ENCODE measurements around the gene CCDC47.

Gene CCDC47

GRCh38 chr17:63702721-63703015, 70.7 kb downstream of the CCDC47 start:
- Histone ChIP-seq H3K9ac (ENCODE audit: low read length) (no peak overlapping the region), H3K27ac (ENCODE audit: low read depth, low read length) (no peak overlapping the region), H3K4me1 (ENCODE audit: insufficient read depth, low read length) (peaks cover 7% of the 10 kb centered on the region), H3K4me3 (ENCODE audit: low read depth in 1 of 2, low read length in 2 of 2) (no peak overlapping the region), H3K27me3 (ENCODE audit: control insufficient read depth in 1 of 2, insufficient read depth in 2 of 2, low read length in 2 of 2) (no peaks in the 10 kb centered on the region), H3K9me3 (ENCODE audit: low read length) (no peaks in the 10 kb centered on the region), H3K36me3 (ENCODE audit: insufficient read depth, low read length) (peaks cover 25% of the 10 kb centered on the region)

- H3K36me3 ChIP-seq (ENCODE audit: insufficient read depth, low read length) = peaks cover 25% of the 10 kb centered on the region
- no peak overlapping the region for H3K27ac ChIP-seq (ENCODE audit: low read depth, low read length)
- no peak overlapping the region for H3K9ac ChIP-seq (ENCODE audit: low read length)
- H3K9me3 ChIP-seq (ENCODE audit: low read length) = no peaks in the 10 kb centered on the region
- peaks cover 7% of the 10 kb centered on the region for H3K4me1 ChIP-seq (ENCODE audit: insufficient read depth, low read length)
- no peak overlapping the region for H3K4me3 ChIP-seq (ENCODE audit: low read depth in 1 of 2, low read length in 2 of 2)
- H3K27me3 ChIP-seq (ENCODE audit: control insufficient read depth in 1 of 2, insufficient read depth in 2 of 2, low read length in 2 of 2) = no peaks in the 10 kb centered on the region
These were observed 71.3 kb downstream of the CCDC47 start for GRCh38 chr17:63701868-63702720.

GRCh38 chr17:63701456-63701820, 72.0 kb downstream of the CCDC47 start:
- Histone ChIP-seq H3K9me3 (ENCODE audit: low read length) (no peaks in the 10 kb centered on the region), H3K9ac (ENCODE audit: low read length) (no peak overlapping the region), H3K4me3 (ENCODE audit: low read depth in 1 of 2, low read length in 2 of 2) (peak overlapping the region in 1 of 2 donors; percentile 38), H3K27ac (ENCODE audit: low read depth, low read length) (peak overlapping the region; percentile 80), H3K4me1 (ENCODE audit: insufficient read depth, low read length) (peaks cover 7% of the 10 kb centered on the region), H3K27me3 (ENCODE audit: control insufficient read depth in 1 of 2, insufficient read depth in 2 of 2, low read length in 2 of 2) (no peaks in the 10 kb centered on the region), H3K36me3 (ENCODE audit: insufficient read depth, low read length) (peaks cover 25% of the 10 kb centered on the region)

DNA sequence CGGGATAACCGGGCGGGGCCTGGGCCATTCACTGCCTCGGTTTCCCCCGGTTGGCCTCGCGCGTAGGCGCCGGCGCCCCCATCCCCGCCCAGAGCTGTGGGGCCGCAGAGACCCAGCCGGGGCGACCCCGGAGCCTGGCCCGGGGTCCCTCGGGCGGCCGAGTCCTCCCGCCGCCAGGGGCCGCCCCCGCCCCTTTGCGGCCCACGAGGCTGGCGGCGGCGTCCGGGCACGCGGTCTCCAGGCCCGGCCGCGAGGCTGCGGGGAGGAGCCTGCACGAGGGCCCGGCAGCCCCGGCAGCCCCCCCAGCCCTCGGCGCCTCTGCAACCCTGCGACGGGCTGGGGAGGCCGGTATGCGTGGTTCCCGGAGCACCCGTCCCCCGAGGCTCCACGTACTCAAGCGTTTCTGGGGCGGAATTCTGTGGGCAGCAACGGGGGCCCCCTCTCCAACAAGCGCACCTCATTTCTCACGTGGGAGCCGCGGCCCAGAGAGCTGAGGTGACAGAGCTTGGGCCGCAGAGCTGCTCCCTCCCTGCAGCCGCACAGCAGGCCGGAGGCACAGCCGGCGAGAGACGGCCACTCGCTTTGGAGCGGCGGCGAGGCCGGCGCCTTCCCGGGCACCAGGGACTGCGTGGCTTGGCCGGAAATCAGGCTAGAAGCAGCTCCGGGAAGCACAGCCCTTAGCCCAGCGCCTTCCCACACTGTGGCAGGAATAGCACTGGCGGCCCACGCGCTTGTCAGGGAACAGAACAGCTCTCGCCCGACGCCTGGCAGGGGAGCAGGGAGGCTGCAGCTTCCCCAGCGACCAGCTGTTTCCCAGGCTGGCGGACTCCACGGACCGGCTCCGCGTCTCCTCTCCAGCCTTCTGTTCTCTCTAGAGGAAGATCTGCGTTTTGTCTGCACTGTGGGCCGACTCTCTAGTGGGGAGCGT, 72.6 kb downstream of the CCDC47 start:
- Histone ChIP-seq H3K4me1 (ENCODE audit: insufficient read depth, low read length) (peaks cover 7% of the 10 kb centered on the region), H3K9ac (ENCODE audit: low read length) (no peak overlapping the region), H3K36me3 (ENCODE audit: insufficient read depth, low read length) (peaks cover 18% of the 10 kb centered on the region), H3K27me3 (ENCODE audit: control insufficient read depth in 1 of 2, insufficient read depth in 2 of 2, low read length in 2 of 2) (no peaks in the 10 kb centered on the region), H3K4me3 (ENCODE audit: low read depth in 1 of 2, low read length in 2 of 2) (peak overlapping the region; percentile 38 to 71), H3K27ac (ENCODE audit: low read depth, low read length) (peak overlapping the region; percentile 80), H3K9me3 (ENCODE audit: low read length) (no peaks in the 10 kb centered on the region)

- H3K27me3 ChIP-seq (ENCODE audit: control insufficient read depth in 1 of 2, insufficient read depth in 2 of 2, low read length in 2 of 2) = no peaks in the 10 kb centered on the region
- peaks cover 14% of the 10 kb centered on the region for H3K36me3 ChIP-seq (ENCODE audit: insufficient read depth, low read length)
- H3K9ac ChIP-seq (ENCODE audit: low read length) = no peak within 1 kb of the TSS
- H3K4me1 ChIP-seq (ENCODE audit: insufficient read depth, low read length) = peaks cover 8% of the 10 kb centered on the region
- peak within 1 kb of the TSS; percentile 80 for H3K27ac ChIP-seq (ENCODE audit: low read depth, low read length)
- no peaks in the 10 kb centered on the region for H3K9me3 ChIP-seq (ENCODE audit: low read length)
- peak within 1 kb of the TSS; percentile 38 to 71 for H3K4me3 ChIP-seq (ENCODE audit: low read depth in 1 of 2, low read length in 2 of 2)
These were observed 73.5 kb downstream of the CCDC47 start, which contains the start of gene LIMD2 for GRCh38 chr17:63699638-63700527. Gene LIMD2, minus strand, starts transcription at chr17:63700125. Its CDS starts 827 bp downstream, at chr17:63699298.

DNA sequence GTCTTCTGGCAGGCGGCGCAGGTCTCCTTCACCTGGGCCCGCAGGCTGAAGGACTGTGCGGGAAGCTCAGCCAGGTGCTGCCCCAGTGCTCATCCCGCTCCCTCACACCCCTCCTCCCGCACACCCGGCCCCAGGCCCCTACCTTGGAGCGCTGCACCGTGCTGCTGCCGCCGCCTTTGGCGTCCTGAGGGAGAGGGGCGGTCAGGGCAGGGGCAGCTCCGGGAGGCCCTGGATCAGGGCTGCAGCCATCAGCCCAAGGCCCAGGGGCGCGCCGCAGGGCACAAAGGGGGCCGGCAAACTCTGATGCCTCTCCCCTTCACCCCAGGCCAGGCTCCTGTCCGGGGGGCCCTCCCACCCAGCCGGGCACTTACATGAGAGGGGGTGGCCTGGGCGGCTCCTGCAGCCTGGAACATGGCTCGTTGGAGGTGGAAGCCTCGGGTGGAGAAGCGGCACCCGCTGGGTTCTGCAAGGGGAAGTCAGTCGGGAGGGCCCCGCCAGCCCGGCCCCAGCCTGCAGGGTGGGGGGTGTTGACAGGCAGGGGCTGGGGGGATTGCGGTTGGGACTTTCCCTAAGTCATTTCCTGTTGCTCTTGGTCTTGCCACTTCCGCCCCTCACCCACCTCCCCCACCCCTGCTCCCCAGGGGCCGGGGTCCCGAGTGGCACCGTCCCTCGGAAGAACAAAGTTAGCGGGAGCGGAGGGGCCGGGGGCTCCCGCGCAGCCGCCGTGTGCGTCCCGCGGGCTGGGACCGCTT, 74.3 kb downstream of the CCDC47 start:
- no peak overlapping the region for H3K9ac ChIP-seq (ENCODE audit: low read length)

DNA sequence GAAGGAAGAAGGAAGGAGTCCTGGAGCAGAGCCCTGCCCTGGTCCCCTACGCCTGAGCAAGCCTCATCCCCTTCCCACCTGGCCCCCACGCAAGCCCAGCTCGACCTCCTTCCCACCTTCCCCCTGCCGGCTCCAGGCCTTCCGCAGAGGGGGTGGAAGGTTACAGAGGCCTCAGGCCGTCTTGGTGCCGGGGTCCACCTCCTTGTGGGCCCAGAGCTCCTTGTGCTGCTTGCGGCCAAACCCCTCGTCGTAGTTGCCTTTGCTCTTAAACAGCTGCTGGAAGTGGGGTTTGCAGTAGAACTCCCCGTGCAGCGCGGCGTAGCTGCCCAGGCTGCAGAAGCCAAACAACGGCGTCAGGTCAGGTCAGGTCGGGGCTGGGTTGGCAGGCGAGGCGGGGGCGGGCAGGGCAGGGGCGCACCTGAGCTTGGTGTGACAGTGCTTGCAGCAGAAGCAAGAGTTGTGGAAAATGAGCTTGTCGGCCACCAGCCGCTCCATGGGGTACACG, 75.0 kb downstream of the CCDC47 start:
- Histone ChIP-seq H3K27me3 (ENCODE audit: control insufficient read depth in 1 of 2, insufficient read depth in 2 of 2, low read length in 2 of 2) (no peaks in the 10 kb centered on the region), H3K4me3 (ENCODE audit: low read depth in 1 of 2, low read length in 2 of 2) (no peak overlapping the region), H3K27ac (ENCODE audit: low read depth, low read length) (peak overlapping the region; percentile 73), H3K9me3 (ENCODE audit: low read length) (no peaks in the 10 kb centered on the region), H3K4me1 (ENCODE audit: insufficient read depth, low read length) (peaks cover 14% of the 10 kb centered on the region), H3K9ac (ENCODE audit: low read length) (no peak overlapping the region), H3K36me3 (ENCODE audit: insufficient read depth, low read length) (peaks cover 17% of the 10 kb centered on the region)

More for the DNA sequence above, 74.3 kb downstream of the CCDC47 start:
- peak overlapping the region in 1 of 2 donors; percentile 5 for H3K4me3 ChIP-seq (ENCODE audit: low read depth in 1 of 2, low read length in 2 of 2)
- no peaks in the 10 kb centered on the region for H3K9me3 ChIP-seq (ENCODE audit: low read length)
- H3K4me1 ChIP-seq (ENCODE audit: insufficient read depth, low read length) = peaks cover 14% of the 10 kb centered on the region
- H3K36me3 ChIP-seq (ENCODE audit: insufficient read depth, low read length) = peaks cover 14% of the 10 kb centered on the region
- peak overlapping the region; percentile 73 for H3K27ac ChIP-seq (ENCODE audit: low read depth, low read length)
- no peaks in the 10 kb centered on the region for H3K27me3 ChIP-seq (ENCODE audit: control insufficient read depth in 1 of 2, insufficient read depth in 2 of 2, low read length in 2 of 2)

- H3K27me3 ChIP-seq (ENCODE audit: control insufficient read depth in 1 of 2, insufficient read depth in 2 of 2, low read length in 2 of 2) = no peaks in the 10 kb centered on the region
- H3K9ac ChIP-seq (ENCODE audit: low read length) = no peak overlapping the region
These were observed 75.8 kb downstream of the CCDC47 start for GRCh38 chr17:63697341-63698286.

GRCh38 chr17:63696381-63696961, 76.9 kb downstream of the CCDC47 start:
- H3K4me3 ChIP-seq (ENCODE audit: low read depth in 1 of 2, low read length in 2 of 2) = no peak overlapping the region
- H3K27ac ChIP-seq (ENCODE audit: low read depth, low read length) = peak overlapping the region; percentile 12
- peaks cover 28% of the 10 kb centered on the region for H3K36me3 ChIP-seq (ENCODE audit: insufficient read depth, low read length)
- no peaks in the 10 kb centered on the region for H3K9me3 ChIP-seq (ENCODE audit: low read length)
- H3K4me1 ChIP-seq (ENCODE audit: insufficient read depth, low read length) = peaks cover 12% of the 10 kb centered on the region
- H3K27me3 ChIP-seq (ENCODE audit: control insufficient read depth in 1 of 2, insufficient read depth in 2 of 2, low read length in 2 of 2) = no peaks in the 10 kb centered on the region
- H3K9ac ChIP-seq (ENCODE audit: low read length) = no peak overlapping the region

More at GRCh38 chr17:63697341-63698286, 75.8 kb downstream of the CCDC47 start:
- H3K36me3 ChIP-seq (ENCODE audit: insufficient read depth, low read length) = peaks cover 17% of the 10 kb centered on the region
- peaks cover 14% of the 10 kb centered on the region for H3K4me1 ChIP-seq (ENCODE audit: insufficient read depth, low read length)
- H3K4me3 ChIP-seq (ENCODE audit: low read depth in 1 of 2, low read length in 2 of 2) = no peak overlapping the region
- H3K9me3 ChIP-seq (ENCODE audit: low read length) = no peaks in the 10 kb centered on the region
- no peak overlapping the region for H3K27ac ChIP-seq (ENCODE audit: low read depth, low read length)
